Glutamatergic neuron (in vitro differentiated cells): ENCODE results near the gene IARS1. TPM values are rescaled to one million over a fixed set of nuclear protein-coding genes. Genes with fewer than 3 reads are reported as not detected.

Experiments used
- DNase-seq: peaks from one replicate; pipeline ENCODE4 v3.0.0; 2022
- H3K27ac Mint-ChIP-seq: one replicate; pipeline ENCODE4 v1.8.0; 2020; ENCODE audit warnings: mild to moderate bottlenecking, mixed read lengths, inconsistent platforms; ENCODE audit not compliant: unreplicated experiment
- H3K27me3 Mint-ChIP-seq: one replicate; pipeline ENCODE4 v1.8.0; 2020; ENCODE audit warnings: mild to moderate bottlenecking, moderate library complexity, mixed read lengths, inconsistent platforms; ENCODE audit not compliant: unreplicated experiment
- H3K36me3 Mint-ChIP-seq: one replicate; pipeline ENCODE4 v1.8.0; 2020; ENCODE audit warnings: mild to moderate bottlenecking, mixed read lengths, inconsistent platforms; ENCODE audit not compliant: unreplicated experiment
- H3K4me1 Mint-ChIP-seq: one replicate; pipeline ENCODE4 v1.8.0; 2020; ENCODE audit warnings: mild to moderate bottlenecking, low read depth, mixed read lengths, inconsistent platforms; ENCODE audit not compliant: unreplicated experiment
- H3K4me3 Mint-ChIP-seq: one replicate; pipeline ENCODE4 v1.8.0; 2020; ENCODE audit warnings: mild to moderate bottlenecking, mixed read lengths, inconsistent platforms; ENCODE audit not compliant: unreplicated experiment
- H3K9me3 Mint-ChIP-seq: one replicate; pipeline ENCODE4 v1.8.0; 2020; ENCODE audit warnings: mild to moderate bottlenecking, moderate library complexity, mixed read lengths, inconsistent platforms; ENCODE audit not compliant: unreplicated experiment
- total RNA-seq: library from RNA; stranded (reverse); fragmentation: NEBNext Ultra II Directional; extraction: Animal tissue kit (Norgen Biotek cat#: 25700); gene quantifications from one replicate; pipeline ENCODE4 v1.2.1, GENCODE V29; 2021; ENCODE audit not compliant: unreplicated experiment
- TF ChIP-seq, protein P1 (sequence below): fragments of 200-600 bp; sonication (generic); IDR thresholded peaks from one replicate; pipeline ENCODE4 v1.5.0; 2021; ENCODE audit not compliant: partially characterized antibody, unreplicated experiment

IARS1 gene
- total RNA-seq, 1 donor from 2014 or later, result 160 TPM

DNA sequence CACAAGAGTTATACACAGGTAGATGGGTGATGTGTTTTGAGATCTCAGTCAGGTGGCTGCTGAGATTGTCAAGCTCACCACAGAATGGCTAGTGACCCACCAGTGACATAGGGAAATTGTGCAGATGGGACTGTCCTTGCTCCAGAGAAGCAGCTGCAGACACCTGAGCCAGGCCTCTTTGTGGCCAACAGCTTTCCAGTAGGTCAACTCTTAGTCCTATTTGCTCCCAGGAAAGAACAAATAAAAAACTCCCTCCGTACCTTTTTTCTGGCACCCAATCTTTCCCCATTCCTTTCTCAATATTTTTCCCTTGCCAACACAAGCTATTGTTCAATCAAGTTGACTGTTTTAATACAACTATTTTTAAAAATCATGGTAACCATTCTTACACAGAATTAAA lies 14.2 kb downstream of the IARS1 start:
- TF ChIP-seq, protein P1, sequence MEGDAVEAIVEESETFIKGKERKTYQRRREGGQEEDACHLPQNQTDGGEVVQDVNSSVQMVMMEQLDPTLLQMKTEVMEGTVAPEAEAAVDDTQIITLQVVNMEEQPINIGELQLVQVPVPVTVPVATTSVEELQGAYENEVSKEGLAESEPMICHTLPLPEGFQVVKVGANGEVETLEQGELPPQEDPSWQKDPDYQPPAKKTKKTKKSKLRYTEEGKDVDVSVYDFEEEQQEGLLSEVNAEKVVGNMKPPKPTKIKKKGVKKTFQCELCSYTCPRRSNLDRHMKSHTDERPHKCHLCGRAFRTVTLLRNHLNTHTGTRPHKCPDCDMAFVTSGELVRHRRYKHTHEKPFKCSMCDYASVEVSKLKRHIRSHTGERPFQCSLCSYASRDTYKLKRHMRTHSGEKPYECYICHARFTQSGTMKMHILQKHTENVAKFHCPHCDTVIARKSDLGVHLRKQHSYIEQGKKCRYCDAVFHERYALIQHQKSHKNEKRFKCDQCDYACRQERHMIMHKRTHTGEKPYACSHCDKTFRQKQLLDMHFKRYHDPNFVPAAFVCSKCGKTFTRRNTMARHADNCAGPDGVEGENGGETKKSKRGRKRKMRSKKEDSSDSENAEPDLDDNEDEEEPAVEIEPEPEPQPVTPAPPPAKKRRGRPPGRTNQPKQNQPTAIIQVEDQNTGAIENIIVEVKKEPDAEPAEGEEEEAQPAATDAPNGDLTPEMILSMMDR, result no peak

DNA sequence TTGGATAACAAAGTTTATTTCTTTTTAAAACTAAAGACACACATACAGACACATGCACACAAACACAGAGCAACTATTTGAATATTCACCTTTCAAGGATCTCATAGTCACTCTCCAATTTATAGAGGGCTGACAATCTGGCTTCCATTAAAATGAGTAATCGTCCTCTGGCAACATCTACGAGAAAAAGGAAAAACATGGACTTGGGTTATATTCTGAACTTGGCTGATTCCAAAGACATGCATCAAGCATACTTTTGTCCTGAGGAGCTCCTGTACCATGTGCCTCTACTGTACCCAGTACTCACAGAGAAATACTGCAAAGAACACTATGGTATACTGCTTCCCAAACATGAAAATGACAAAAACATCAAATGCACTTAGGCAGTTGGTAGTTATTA lies 15.4 kb downstream of the IARS1 start:
- no peak for DNase-seq
- Mint-ChIP-seq H3K4me1 (no peaks in the 10 kb centered on the region), H3K27ac (no peak overlapping the region), H3K27me3 (no peaks in the 10 kb centered on the region), H3K9me3 (no peaks in the 10 kb centered on the region), H3K36me3 (no peaks in the 10 kb centered on the region), H3K4me3 (no peak overlapping the region)
- TF ChIP-seq, protein P1, result no peak

More for the DNA sequence above, 14.2 kb downstream of the IARS1 start:
- Mint-ChIP-seq H3K27ac (peak overlapping the region; percentile 9), H3K4me3 (no peak overlapping the region), H3K27me3 (no peaks in the 10 kb centered on the region), H3K4me1 (no peaks in the 10 kb centered on the region), H3K36me3 (no peaks in the 10 kb centered on the region), H3K9me3 (no peaks in the 10 kb centered on the region)
- no peak for DNase-seq

DNA sequence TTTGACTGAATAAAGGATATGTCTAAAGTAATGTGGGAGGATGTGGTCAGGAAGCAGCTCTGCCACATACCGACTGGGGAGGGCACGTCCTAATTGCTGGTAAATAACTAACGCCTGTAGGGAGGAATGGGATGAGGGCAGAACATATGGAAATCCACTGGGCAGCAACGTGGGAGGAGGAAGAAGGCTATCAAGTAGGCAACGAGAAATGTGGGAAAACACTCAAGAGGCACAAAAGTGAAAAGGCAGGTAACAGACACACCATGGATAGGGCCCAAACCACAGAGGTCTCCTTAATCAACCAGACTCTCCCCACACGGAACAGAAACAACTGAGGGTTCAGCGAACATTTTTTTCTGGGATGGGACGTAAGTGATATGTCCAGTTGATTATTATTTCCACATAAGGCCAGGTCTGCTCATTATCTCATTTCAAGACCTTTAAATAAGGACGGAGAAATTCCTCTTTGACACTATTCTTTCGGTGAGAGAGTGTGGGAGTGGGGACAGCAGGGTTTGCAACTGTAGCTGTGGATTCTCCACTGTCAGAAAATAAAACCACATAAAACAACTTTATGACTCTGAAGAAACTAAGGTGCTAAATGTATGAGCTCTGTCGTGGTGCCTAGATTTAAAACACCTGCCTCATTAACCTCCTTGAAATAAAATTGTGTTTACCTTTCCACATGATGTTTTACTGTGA lies 17.0 kb downstream of the IARS1 start:
- Mint-ChIP-seq H3K27ac (no peak overlapping the region), H3K4me3 (no peak overlapping the region), H3K36me3 (no peaks in the 10 kb centered on the region), H3K9me3 (no peaks in the 10 kb centered on the region), H3K27me3 (no peaks in the 10 kb centered on the region), H3K4me1 (no peaks in the 10 kb centered on the region)
- TF ChIP-seq, protein P1, result no peak
- no peak for DNase-seq

DNA sequence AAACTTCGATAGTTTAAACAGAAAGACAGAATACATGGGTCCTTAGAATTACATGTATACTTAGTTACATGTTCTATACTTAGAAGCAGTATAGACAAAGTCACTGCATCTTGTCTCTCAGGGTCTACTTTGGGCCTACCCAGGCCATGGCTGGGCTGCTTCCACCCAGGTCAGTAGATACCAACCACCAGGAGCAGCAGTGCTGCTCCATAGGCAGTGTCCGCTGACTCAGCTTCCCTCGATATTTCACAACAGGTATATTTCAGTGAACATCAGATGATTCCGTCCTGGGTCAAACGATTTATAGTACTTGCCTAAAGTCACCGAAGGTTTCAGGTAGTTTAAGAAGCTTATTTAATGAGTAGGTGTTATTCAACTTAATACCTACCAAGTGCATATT lies 18.0 kb downstream of the IARS1 start:
- no peak for DNase-seq
- Mint-ChIP-seq H3K36me3 (no peaks in the 10 kb centered on the region), H3K27me3 (no peaks in the 10 kb centered on the region), H3K27ac (no peak overlapping the region), H3K4me1 (no peaks in the 10 kb centered on the region), H3K4me3 (no peak overlapping the region), H3K9me3 (no peaks in the 10 kb centered on the region)
- TF ChIP-seq, protein P1, result no peak

DNA sequence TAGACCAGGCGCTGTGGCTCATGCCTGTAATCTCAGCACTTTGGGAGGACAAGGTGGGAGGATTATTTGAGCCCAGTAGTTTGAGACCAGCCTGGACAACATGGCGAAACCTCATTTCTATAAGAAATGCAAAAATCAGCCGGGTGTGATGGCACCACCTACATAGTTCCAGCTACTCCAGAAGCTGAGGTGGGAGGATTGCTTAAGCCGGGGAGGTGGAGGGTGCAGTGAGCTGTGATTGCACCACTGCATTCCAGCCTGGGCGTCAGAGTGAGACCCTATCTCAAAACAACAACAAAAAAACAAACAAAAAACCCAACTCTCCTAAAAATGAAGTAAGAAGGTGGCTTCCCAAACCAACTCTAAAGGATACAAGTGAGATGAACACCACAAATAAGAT lies 23.0 kb downstream of the IARS1 start:
- TF ChIP-seq, protein P1, result no peak
- peaks cover 2% of the 10 kb centered on the region for H3K27me3 Mint-ChIP-seq
- H3K4me1 Mint-ChIP-seq, result peaks cover 17% of the 10 kb centered on the region
- H3K27ac Mint-ChIP-seq, result no peak overlapping the region
- no peak for DNase-seq
- H3K36me3 Mint-ChIP-seq, result peaks cover 4% of the 10 kb centered on the region
- no peak overlapping the region for H3K4me3 Mint-ChIP-seq
- H3K9me3 Mint-ChIP-seq, result peaks cover 2% of the 10 kb centered on the region
